H1 (cell line): ENCODE data around the gene PAPSS2.
"Not testable (repeated sequence)": the region's sequence is repeated elsewhere in the genome, so short reads cannot be mapped to it uniquely, and the experiment has no call there.

Source experiments
- CBX8 ChIP-seq: fragments of 300-800, 300-1000 bp; sonication (generic); IDR thresholded peaks from 2 replicates; pipeline ENCODE4 v1.7.1; 2016; ENCODE audit warnings: low read depth, low read length, borderline replicate concordance
- EP300 ChIP-seq, 2 experiments: IDR thresholded peaks; 1 replicate in 1 of 2; 2 replicates in 1 of 2; pipeline ENCODE4 v1.6.1; 2011 to 2012; ENCODE audit warnings: low read depth in 2 of 2, low read length in 2 of 2, mild to moderate bottlenecking in 2 of 2, borderline replicate concordance in 1 of 2, inconsistent platforms in 1 of 2, moderate library complexity in 1 of 2
- EZH2 ChIP-seq: fragments of 200-600 bp; sonication (generic); IDR thresholded peaks from 2 replicates; pipeline ENCODE4 v1.7.1; 2012; ENCODE audit warnings: low read depth, mild to moderate bottlenecking, moderate library complexity, low read length, inconsistent platforms; ENCODE audit not compliant: severe bottlenecking
- MAX ChIP-seq: IDR thresholded peaks from 2 replicates; pipeline ENCODE4 v1.6.1; 2012; ENCODE audit warnings: inconsistent platforms
- POLR2A ChIP-seq, 2 experiments: IDR thresholded peaks; 1 replicate in 1 of 2; 2 replicates in 1 of 2; pipeline ENCODE4 v1.6.1; 2011; ENCODE audit warnings: low read depth in 2 of 2, low read length in 2 of 2, mild to moderate bottlenecking in 2 of 2; ENCODE audit errors: control extremely low read depth in 1 of 2
- TF ChIP-seq, protein P1 (sequence below), 3 experiments: IDR thresholded peaks; 1 replicate in 2 of 3; 2 replicates in 1 of 3; pipeline versions ENCODE4 v1.5.1 to v1.6.1; 2011; ENCODE audit warnings: low read length in 3 of 3, mild to moderate bottlenecking in 3 of 3, inconsistent platforms in 2 of 3, low read depth in 1 of 3, moderate library complexity in 1 of 3; ENCODE audit not compliant: insufficient read depth in 1 of 3; ENCODE audit errors: control extremely low read depth in 1 of 3

DNA sequence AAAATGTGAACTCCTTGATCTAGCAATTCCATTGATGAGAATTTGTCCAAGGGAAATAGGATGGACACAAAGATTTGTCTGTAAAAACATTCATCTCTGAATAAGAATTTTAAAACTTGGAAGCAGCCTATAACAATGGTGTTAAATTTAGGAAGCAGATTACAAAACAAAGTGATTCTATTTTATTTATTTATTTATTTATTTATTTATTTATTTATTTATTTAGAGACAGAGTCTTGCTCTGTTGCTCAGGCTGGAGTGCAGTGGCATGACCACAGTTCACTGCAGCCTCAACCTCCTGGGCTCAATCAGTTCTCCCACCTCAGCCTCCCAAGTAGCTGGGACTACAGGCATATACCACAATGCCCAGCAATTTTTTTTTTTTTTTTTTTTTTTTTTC is 38.2 kb upstream of the PAPSS2 start:
- TF ChIP-seq, protein P1, sequence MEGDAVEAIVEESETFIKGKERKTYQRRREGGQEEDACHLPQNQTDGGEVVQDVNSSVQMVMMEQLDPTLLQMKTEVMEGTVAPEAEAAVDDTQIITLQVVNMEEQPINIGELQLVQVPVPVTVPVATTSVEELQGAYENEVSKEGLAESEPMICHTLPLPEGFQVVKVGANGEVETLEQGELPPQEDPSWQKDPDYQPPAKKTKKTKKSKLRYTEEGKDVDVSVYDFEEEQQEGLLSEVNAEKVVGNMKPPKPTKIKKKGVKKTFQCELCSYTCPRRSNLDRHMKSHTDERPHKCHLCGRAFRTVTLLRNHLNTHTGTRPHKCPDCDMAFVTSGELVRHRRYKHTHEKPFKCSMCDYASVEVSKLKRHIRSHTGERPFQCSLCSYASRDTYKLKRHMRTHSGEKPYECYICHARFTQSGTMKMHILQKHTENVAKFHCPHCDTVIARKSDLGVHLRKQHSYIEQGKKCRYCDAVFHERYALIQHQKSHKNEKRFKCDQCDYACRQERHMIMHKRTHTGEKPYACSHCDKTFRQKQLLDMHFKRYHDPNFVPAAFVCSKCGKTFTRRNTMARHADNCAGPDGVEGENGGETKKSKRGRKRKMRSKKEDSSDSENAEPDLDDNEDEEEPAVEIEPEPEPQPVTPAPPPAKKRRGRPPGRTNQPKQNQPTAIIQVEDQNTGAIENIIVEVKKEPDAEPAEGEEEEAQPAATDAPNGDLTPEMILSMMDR (IDR thresholded peaks at IDR 0.05; ENCODE audit: control extremely low read depth in 1 of 3, insufficient read depth in 1 of 3, low read depth in 1 of 3, low read length in 3 of 3): not testable (repeated sequence)
- not testable (repeated sequence) for TF ChIP-seq EZH2; POLR2A (IDR thresholded peaks at IDR 0.05; ENCODE audit: control extremely low read depth in 1 of 2, low read depth in 2 of 2, low read length in 2 of 2); CBX8; EP300 (IDR thresholded peaks at IDR 0.05; ENCODE audit: borderline replicate concordance in 1 of 2, low read depth in 2 of 2, low read length in 2 of 2); MAX
